ENCODE measurements around the gene MICAL3. TPM values are rescaled to one million over a fixed set of nuclear protein-coding genes. Genes with fewer than 3 reads are reported as not detected.

The MICAL3 gene
- polyA plus RNA-seq, 3 donors = 0.23 to 0.84 TPM; not detected in 1

DNA sequence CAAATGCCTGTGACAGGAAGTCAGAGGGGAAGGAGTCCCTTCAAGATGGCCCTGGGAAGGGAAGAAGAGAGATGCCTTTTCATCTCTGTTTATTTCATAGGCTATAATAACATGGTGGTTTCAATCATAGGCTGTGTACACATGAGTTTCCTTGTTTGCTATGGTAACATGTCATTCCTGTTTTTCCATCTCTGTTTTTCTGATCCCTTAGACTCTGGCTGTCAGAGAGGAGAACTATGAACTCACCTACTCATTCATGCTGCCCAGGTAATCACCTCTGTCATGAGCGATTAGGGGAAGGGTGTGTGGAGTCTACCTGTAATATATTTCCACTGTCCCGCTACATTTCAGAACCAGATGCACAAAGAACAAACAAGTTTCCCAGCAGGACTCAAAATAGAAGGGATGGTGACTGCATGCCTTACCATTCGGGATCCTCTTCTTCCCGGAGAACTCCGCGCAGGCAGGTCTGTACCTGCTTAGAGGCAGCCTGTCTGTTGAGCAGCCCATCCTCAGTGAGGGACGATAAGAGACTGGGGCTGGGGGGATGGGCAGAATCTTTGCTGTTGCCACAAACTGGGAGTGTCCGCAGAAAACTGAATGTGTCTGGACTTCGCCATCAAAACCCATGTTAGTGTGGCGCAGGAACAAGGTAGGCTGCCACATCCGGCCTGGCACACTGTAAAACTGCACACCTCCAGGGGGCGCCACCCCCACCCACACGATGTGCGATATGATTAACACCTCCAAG is 46.4 kb upstream of the MICAL3 start:
- Mint-ChIP-seq H3K27me3 (ENCODE audit: low read depth in 3 of 3) (peaks cover 5 to 7% (median 6%) of the 10 kb centered on the region in 3 donors), H3K4me1 (peaks cover 7% of the 10 kb centered on the region), H3K27ac (no peak overlapping the region), H3K9me3 (no peaks in the 10 kb centered on the region), H3K36me3 (no peaks in the 10 kb centered on the region), H3K4me3 (no peak overlapping the region)
- Histone ChIP-seq H3K4me2 (replicated peaks; ENCODE audit: extremely low read depth, low read length, poor library complexity, severe bottlenecking) (no peak overlapping the region), H3K36me3 (replicated peaks in 1 of 2; ENCODE audit: control insufficient read depth in 1 of 2, insufficient read depth in 2 of 2, low read length in 2 of 2) (no peaks in the 10 kb centered on the region), H3K4me3 (replicated peaks in 1 of 3; ENCODE audit: low read depth in 2 of 3, low read length in 3 of 3) (no peak overlapping the region), H3K79me2 (ENCODE audit: insufficient read depth, low read length) (no peaks in the 10 kb centered on the region), H3K27me3 (ENCODE audit: control insufficient read depth in 2 of 2, insufficient read depth in 2 of 2, low read length in 2 of 2) (no peaks in the 10 kb centered on the region), H3K27ac (ENCODE audit: low read depth in 1 of 2, low read length in 2 of 2) (no peak overlapping the region), H2AFZ (ENCODE audit: insufficient read depth, low read depth, low read length, poor library complexity, severe bottlenecking) (no peak overlapping the region), H3K4me1 (ENCODE audit: control insufficient read depth in 1 of 2, insufficient read depth in 2 of 2, low read length in 2 of 2) (no peaks in the 10 kb centered on the region), H3K9ac (ENCODE audit: insufficient read depth, low read length, poor library complexity, severe bottlenecking) (no peak overlapping the region), H3K9me3 (replicated peaks in 1 of 2; ENCODE audit: control insufficient read depth in 1 of 2, insufficient read depth in 1 of 2, low read length in 2 of 2) (no peaks in the 10 kb centered on the region), H4K20me1 (ENCODE audit: insufficient read depth, low read length) (no peaks in the 10 kb centered on the region)
- WGBS (ENCODE audit: insufficient coverage) = 92% methylated on average over 8 of the region's 14 CpGs
- intact Hi-C loops (cut with micrococcal nuclease) = loop anchor here (10.0 kb wide), 2 partner anchors 326 to 986 kb away; partner anchors contain the start of gene IL17RA (in 1 of the 2)
- DNase-seq = no peak
- no peak for TF ChIP-seq CTCF (IDR thresholded peaks at IDR 0.05)

DNA sequence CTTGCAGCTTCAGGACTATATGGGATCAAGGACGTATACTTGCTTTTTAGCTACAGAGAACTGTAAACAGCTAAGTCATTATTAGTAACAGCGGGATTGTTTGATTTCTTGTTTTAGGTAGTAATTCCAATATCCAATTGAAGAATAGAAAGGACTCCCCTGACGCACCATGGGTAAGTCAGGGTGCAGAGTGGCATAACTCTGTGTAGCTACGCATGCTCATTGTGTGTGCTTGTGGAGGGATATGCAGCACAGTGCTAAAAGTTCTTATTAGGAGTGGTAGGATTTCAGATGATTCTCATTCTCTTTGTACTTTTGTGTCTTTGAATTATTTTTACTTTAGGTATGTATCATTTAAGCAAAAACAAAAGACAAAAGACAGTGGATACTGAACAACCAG is 45.7 kb upstream of the MICAL3 start:
- Mint-ChIP-seq H3K27ac (no peak overlapping the region), H3K27me3 (ENCODE audit: low read depth in 3 of 3) (peaks cover 6 to 13% (median 12%) of the 10 kb centered on the region in 3 donors), H3K36me3 (no peaks in the 10 kb centered on the region), H3K4me1 (peaks cover 13% of the 10 kb centered on the region), H3K4me3 (no peak overlapping the region), H3K9me3 (no peaks in the 10 kb centered on the region)
- Histone ChIP-seq H3K79me2 (ENCODE audit: insufficient read depth, low read length) (no peaks in the 10 kb centered on the region), H3K4me2 (replicated peaks; ENCODE audit: extremely low read depth, low read length, poor library complexity, severe bottlenecking) (no peak overlapping the region), H4K20me1 (ENCODE audit: insufficient read depth, low read length) (no peaks in the 10 kb centered on the region), H3K27me3 (ENCODE audit: control insufficient read depth in 2 of 2, insufficient read depth in 2 of 2, low read length in 2 of 2) (no peaks in the 10 kb centered on the region), H3K36me3 (replicated peaks in 1 of 2; ENCODE audit: control insufficient read depth in 1 of 2, insufficient read depth in 2 of 2, low read length in 2 of 2) (no peaks in the 10 kb centered on the region), H3K9ac (ENCODE audit: insufficient read depth, low read length, poor library complexity, severe bottlenecking) (no peak overlapping the region), H3K9me3 (replicated peaks in 1 of 2; ENCODE audit: control insufficient read depth in 1 of 2, insufficient read depth in 1 of 2, low read length in 2 of 2) (no peaks in the 10 kb centered on the region), H2AFZ (ENCODE audit: insufficient read depth, low read depth, low read length, poor library complexity, severe bottlenecking) (no peak overlapping the region), H3K4me3 (replicated peaks in 1 of 3; ENCODE audit: low read depth in 2 of 3, low read length in 3 of 3) (no peak overlapping the region), H3K27ac (ENCODE audit: low read depth in 1 of 2, low read length in 2 of 2) (no peak overlapping the region), H3K4me1 (ENCODE audit: control insufficient read depth in 1 of 2, insufficient read depth in 2 of 2, low read length in 2 of 2) (no peaks in the 10 kb centered on the region)
- intact Hi-C loops (cut with micrococcal nuclease) = loop anchor here (10.0 kb wide), 2 partner anchors 325 to 985 kb away; partner anchors contain the start of gene IL17RA (in 1 of the 2)
- no peak for DNase-seq
- TF ChIP-seq CTCF (IDR thresholded peaks at IDR 0.05) = no peak
- WGBS (ENCODE audit: insufficient coverage) = 93% methylated on average over 2 of the region's 4 CpGs

Data from CD14-positive monocyte (primary cell).